ENCODE data around the gene TP53RK.

Gene TP53RK

DNA sequence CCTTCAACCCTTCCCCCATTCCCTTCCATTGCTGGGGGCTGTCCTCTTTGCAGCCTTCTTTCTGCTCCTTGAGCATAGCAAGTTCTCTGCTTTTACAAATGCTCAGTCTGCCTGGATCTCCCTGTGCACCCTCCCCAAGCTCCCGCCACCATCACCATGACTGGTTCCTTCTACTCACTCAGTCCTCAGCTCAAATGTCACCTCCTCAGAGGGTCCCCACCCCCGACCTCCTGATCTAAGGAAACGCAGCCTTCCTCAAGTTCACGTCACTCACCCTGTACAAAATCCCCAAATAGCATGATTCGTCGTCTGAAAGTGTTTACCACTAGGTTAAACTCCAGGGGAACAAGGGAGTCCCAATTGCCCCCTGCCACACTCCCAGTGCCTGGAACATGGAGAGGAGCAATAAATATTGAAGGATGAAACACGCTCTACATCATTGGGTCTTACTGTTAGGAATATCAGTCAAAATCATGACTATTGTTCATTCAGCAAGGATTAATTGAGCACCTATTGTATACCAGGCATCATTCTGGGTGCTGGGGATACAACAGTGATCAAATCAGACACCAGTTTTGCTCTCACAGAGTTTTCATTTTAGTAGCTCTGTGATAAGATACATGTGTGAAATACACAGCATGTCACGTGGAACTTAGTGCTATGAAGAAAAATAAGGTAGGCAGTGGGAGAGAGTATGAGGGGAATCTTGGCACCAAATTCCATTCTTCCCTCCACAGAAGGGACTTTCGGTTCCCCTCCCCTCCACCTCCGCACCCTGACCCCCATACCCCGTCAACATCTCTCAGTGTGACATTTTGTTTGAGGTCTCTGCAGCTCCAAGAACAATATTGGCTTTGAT is 15.6 kb downstream of the TP53RK start:
- H3K4me3 ChIP-seq (ENCODE audit: control insufficient read depth, low read depth, low read length) = no peak overlapping the region
- TF ChIP-seq, protein P1, sequence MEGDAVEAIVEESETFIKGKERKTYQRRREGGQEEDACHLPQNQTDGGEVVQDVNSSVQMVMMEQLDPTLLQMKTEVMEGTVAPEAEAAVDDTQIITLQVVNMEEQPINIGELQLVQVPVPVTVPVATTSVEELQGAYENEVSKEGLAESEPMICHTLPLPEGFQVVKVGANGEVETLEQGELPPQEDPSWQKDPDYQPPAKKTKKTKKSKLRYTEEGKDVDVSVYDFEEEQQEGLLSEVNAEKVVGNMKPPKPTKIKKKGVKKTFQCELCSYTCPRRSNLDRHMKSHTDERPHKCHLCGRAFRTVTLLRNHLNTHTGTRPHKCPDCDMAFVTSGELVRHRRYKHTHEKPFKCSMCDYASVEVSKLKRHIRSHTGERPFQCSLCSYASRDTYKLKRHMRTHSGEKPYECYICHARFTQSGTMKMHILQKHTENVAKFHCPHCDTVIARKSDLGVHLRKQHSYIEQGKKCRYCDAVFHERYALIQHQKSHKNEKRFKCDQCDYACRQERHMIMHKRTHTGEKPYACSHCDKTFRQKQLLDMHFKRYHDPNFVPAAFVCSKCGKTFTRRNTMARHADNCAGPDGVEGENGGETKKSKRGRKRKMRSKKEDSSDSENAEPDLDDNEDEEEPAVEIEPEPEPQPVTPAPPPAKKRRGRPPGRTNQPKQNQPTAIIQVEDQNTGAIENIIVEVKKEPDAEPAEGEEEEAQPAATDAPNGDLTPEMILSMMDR (IDR thresholded peaks at IDR 0.05; ENCODE audit: control insufficient read depth, insufficient read depth, low read depth, low read length, missing control alignments) = no peak
- no peak for DNase-seq (ENCODE audit: low read depth)

DNA sequence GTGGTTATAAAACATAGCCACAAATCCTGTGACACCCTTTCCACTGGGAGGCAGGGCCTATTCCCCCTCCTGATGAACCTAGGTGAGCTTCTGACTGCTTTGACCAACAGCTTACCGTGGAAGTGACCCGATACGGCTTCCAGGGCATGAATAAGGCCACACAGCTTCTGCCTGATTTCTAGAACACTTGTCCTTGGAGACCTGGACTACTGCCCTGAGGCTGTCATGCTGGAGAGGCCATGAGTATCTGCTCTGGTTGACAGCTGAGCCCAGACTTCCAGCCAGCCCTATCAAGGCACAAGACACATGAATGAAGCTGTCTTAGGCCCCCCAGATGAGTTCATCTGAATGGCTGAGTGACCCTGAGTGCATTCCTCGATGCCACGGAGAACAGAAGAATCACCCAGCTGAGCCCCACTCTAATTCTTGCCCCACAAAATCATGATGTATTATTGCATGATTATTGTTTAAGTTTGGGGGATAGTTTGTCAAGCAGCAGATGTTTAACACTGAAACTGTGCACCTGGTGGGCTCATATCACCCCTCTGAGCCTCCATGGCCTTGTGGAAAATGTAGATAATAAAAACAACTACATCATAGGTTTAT is 16.6 kb downstream of the TP53RK start:
- TF ChIP-seq, protein P1 (IDR thresholded peaks at IDR 0.05; ENCODE audit: control insufficient read depth, insufficient read depth, low read depth, low read length, missing control alignments) = no peak
- H3K4me3 ChIP-seq (ENCODE audit: control insufficient read depth, low read depth, low read length) = no peak overlapping the region
- no peak for DNase-seq (ENCODE audit: low read depth)

DNA sequence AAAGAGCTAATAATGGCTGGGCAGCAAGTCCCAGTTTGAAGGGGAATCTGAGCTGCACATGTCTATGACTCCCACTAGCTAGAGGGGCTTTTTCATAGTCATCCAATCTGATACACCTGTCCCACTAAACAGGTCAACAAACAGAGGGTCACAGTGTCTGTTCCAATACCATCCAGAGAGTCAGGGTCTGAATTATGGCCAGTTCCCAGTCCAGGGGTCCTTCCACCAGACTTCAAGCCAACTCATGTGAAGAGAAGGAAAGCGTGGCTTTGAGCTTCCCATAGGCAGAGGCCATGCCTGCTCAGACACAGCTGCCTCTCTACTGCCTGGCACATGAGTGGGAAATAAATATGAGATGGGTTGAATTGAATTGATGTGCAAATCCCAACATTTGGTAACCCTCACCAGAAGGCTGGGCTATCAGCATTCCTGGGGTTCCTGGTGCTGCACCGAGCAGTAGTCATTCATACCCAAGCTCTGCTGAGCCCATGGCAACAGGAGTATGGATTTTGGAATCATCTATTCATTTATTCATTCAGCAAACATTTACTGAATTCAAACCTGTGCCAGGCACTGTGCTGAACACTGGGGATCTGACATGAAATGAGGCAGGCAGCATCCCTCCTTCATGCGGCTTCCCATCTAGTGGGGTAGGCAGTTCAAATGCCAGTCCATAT is 17.2 kb downstream of the TP53RK start:
- DNase-seq (ENCODE audit: low read depth) = no peak
- TF ChIP-seq, protein P1 (IDR thresholded peaks at IDR 0.05; ENCODE audit: control insufficient read depth, insufficient read depth, low read depth, low read length, missing control alignments) = no peak

GRCh38 chr20:46670585-46671584 is 18.4 kb downstream of the TP53RK start:
- no peak for DNase-seq (ENCODE audit: low read depth)
- H3K4me3 ChIP-seq (ENCODE audit: control insufficient read depth, low read depth, low read length) = no peak overlapping the region
- TF ChIP-seq, protein P1 (IDR thresholded peaks at IDR 0.05; ENCODE audit: control insufficient read depth, insufficient read depth, low read depth, low read length, missing control alignments) = no peak

More for the DNA sequence above, 17.2 kb downstream of the TP53RK start:
- H3K4me3 ChIP-seq (ENCODE audit: control insufficient read depth, low read depth, low read length) = no peak overlapping the region

- no peak overlapping the region for H3K4me3 ChIP-seq (ENCODE audit: control insufficient read depth, low read depth, low read length)
- TF ChIP-seq, protein P1 (IDR thresholded peaks at IDR 0.05; ENCODE audit: control insufficient read depth, insufficient read depth, low read depth, low read length, missing control alignments) = no peak
- no peak for DNase-seq (ENCODE audit: low read depth)
Observed at GRCh38 chr20:46670228-46670584, 19.0 kb downstream of the TP53RK start.

Measured in AG09309 (cell line).